NT2/D1 (cell line): ENCODE measurements around the gene LRRC4C.

ENCODE experiments used
- SUZ12 ChIP-seq: IDR thresholded peaks from 2 replicates; pipeline ENCODE4 v1.6.1; 2011; ENCODE audit not compliant: insufficient read length, insufficient read depth; ENCODE audit errors: extremely low read depth
- ZNF274 ChIP-seq: IDR thresholded peaks from 2 replicates; pipeline ENCODE4 v1.6.1; 2011; ENCODE audit warnings: mild to moderate bottlenecking, low read depth, low read length

DNA sequence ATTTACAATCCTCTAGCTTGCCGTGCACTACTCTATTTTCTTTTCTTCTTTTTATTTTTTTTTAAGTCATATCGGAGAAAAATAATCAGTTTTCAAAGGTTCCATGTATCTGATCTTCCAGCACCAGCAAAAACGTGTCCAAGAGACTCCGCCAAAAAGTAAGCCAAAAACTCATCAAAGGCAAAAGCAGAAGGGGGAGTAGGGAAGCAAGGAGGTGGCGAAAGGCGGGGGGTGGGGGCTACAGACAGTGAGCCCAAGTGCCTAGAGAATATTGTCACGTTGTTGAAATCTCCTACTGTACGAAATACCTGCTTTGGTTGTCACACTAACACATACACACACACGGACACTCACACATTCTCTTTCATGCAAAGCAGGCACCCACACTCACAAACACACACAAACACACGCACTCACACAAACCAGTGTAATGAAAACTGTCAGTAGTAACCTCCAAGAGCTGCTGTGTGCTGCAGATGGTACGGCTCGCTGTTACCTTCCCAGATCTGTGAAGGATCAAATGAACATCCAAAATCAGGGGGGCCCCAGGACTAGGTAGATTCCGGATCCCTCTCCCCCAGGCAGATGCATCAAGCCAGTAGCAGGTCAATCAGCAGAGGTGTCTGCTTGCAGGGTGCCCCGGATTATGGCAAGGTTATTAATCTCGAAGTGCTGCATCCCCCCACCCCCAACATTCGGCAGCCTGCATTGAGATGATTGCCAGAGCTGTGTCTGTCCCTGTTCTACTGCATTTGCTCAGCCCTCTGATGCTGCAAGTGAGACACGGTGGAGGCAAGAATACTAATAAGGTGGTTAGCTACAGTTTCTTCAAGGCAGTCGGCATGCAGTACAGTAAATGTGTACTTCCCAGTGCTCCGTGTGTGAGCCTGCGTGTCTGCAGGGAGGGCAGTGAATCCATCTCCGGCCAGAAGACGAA lies at the start of gene LRRC4C:
- TF ChIP-seq ZNF274 (no peak), SUZ12 (no peak)
